OCI-LY1 (cell line): ENCODE results near the gene ASRGL1.

Experiments used
- CTCF ChIP-seq: fragments of 200-600 bp; sonication (generic), shearing (Covaris generic); IDR thresholded peaks from 2 replicates; pipeline ENCODE4 v1.5.1; 2017; ENCODE audit warnings: mild to moderate bottlenecking, antibody characterized with exemption, low read length, moderate library complexity, mixed read lengths
- EZH2 ChIP-seq: fragments of 200-600 bp; sonication (generic), shearing (Covaris generic); IDR thresholded peaks from 2 replicates; pipeline ENCODE4 v1.8.0; 2017; ENCODE audit warnings: borderline replicate concordance, mixed run types, mild to moderate bottlenecking, antibody characterized with exemption, low read length, moderate library complexity, mixed read lengths

DNA sequence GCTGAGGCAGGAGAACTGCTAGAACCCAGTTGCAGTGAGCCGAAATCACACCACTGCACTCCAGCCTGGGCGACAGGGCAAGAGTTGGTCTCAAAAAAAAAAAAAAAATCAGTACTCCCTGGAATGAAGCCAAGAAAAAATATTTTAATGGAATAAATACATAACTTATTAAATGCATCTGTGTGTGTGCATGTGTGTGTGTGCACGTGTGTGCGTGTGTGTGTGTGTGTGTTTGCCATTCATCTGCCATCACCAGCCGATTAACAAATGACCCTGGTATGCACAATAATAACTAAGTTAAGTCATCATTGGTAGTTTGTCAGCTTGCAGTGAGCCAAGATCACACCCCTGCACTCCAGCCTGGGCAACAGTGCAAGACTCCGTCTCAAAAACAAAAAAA, 46.6 kb downstream of the ASRGL1 start:
- no peak for TF ChIP-seq CTCF
- no peak for TF ChIP-seq EZH2
